GM15510 (cell line): ENCODE measurements around the gene CA9.

Experiments
- POLR2A ChIP-seq: IDR thresholded peaks from 3 replicates; pipeline ENCODE4 v1.6.1; 2011; ENCODE audit warnings: borderline replicate concordance; ENCODE audit not compliant: insufficient read length; ENCODE audit errors: extremely low read depth

CA9 gene

GRCh38 chr9:35665471-35665818, 8.3 kb upstream of the CA9 start:
- TF ChIP-seq POLR2A: no peak

GRCh38 chr9:35666045-35666444, 7.7 kb upstream of the CA9 start:
- TF ChIP-seq POLR2A: no peak

- TF ChIP-seq POLR2A: no peak
Measured at GRCh38 chr9:35666549-35666948, 7.2 kb upstream of the CA9 start.

- no peak for TF ChIP-seq POLR2A
Measured at GRCh38 chr9:35667939-35668338, 5.8 kb upstream of the CA9 start.

- no peak for TF ChIP-seq POLR2A
Measured at GRCh38 chr9:35669331-35670145, 4.2 kb upstream of the CA9 start.

GRCh38 chr9:35674025-35674361, 265 bp downstream of the CA9 start:
- no peak for TF ChIP-seq POLR2A

- no peak for TF ChIP-seq POLR2A
Measured at GRCh38 chr9:35675204-35675603, 1.5 kb downstream of the CA9 start.

GRCh38 chr9:35675732-35676392, 2.1 kb downstream of the CA9 start:
- no peak for TF ChIP-seq POLR2A

- no peak for TF ChIP-seq POLR2A
Measured at GRCh38 chr9:35679091-35679490, 5.4 kb downstream of the CA9 start.

- TF ChIP-seq POLR2A: no peak
Measured at GRCh38 chr9:35679766-35680330, 6.1 kb downstream of the CA9 start.

- no peak for TF ChIP-seq POLR2A
Measured at GRCh38 chr9:35680331-35681105, 6.8 kb downstream of the CA9 start.

GRCh38 chr9:35681341-35682002, 7.7 kb downstream of the CA9 start:
- no peak for TF ChIP-seq POLR2A

- TF ChIP-seq POLR2A: no peak
Measured at GRCh38 chr9:35682051-35682450, 8.3 kb downstream of the CA9 start.

- no peak for TF ChIP-seq POLR2A
Measured at GRCh38 chr9:35682520-35683315, 9.0 kb downstream of the CA9 start.
